SU-DHL-6 (cell line): ENCODE data around the gene AGPS.

Experiments used
- CTCF ChIP-seq: fragments of 200-600 bp; sonication (generic); IDR thresholded peaks from one replicate; pipeline ENCODE4 v1.5.1; 2017; ENCODE audit warnings: antibody characterized with exemption, mild to moderate bottlenecking, low read length, moderate library complexity; ENCODE audit not compliant: insufficient read depth, poor library complexity, severe bottlenecking
- EZH2phosphoT487 ChIP-seq: fragments of 200-600 bp; sonication (generic), shearing (Covaris generic); conservative IDR thresholded peaks from 2 replicates; pipeline ENCODE4 v1.6.1; 2018; ENCODE audit warnings: mild to moderate bottlenecking, antibody characterized with exemption, low read length, moderate library complexity, mixed read lengths

GRCh38 chr2:177551989-177552421, 159.4 kb downstream of the AGPS start:
- no peak for TF ChIP-seq CTCF
- no peak for TF ChIP-seq EZH2phosphoT487
